Stimulated activated CD4-positive, alpha-beta T cell treated with anti-CD3 and anti-CD28 coated beads, Interleukin-15, amount 100 ng/mL, for 24 hours (primary cell): ENCODE measurements around the gene ASCL2.

Source experiments
- DNase-seq: peaks from one replicate; pipeline ENCODE4 v3.0.0-alpha.2; 2020

The ASCL2 gene

DNA sequence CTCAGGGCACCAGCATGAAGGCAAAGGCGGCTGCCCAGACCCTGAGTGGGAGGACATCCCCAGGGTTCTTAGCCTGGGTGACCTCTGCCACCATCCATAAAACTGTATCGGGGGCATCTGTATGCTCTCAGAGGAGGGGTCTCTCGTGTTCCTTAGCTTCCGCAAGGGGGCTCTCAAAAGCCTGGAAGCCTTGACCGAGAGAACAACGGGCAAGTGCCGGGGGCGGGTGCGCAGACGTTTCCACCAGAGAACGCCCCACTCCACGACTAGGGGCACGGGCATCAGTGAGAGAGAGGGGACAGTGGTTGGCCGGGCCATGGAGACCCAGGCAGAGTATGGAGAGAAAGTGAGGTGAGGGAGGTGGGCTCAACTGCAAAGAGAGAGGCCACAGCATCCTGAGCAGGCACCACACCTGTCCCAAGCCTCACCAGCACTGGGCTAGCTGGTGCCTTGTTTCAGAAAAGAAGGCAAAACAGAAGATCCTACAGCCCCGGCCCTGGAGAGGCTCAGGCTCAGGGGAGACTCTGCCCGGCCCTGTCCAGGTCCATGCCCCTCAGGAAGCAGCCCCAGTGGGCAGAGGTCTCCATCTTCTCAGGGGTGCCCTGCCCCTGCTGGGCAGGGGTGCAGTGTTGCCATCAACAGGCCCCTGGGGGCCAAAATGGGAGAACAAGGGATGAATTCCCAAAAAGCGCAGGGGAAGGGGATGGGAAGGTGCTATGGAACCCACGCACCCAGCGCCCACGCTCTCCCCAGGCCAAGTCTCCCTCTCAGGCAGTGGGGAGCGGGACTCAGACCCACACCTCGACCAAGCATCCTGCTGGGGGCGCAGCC is 37.3 kb upstream of the ASCL2 start:
- DNase-seq, result no peak

DNA sequence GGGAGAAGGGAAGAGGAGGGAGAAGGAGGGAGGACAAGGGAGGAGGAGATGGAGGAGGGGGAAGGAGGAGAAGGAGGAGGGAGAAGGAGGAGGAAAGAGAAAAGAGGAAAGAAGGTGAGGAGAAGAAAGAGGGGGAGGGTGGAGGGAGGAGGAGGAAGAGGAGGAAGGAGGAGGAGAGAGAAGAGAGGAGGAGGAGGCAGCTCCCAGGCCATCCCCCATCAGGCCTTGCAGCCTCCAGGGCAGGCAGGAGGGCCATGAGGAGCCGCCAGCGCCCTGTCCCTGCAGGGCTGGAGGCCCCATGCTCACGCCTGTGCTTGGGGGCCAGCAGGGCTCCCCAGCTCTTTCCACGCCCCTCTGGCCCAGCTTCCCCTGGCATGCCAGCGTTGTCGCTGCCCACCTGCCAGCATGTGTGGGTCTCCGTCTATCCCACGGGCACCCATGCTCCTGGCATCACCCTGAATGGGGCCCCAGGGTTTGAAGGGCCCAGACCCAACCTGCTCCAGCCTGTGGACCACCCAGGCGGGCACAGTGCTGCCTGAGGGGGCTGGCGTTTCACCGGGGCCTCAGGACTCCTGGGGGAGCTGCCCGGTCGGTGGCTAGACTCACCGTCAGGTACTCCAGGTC is 36.6 kb upstream of the ASCL2 start:
- DNase-seq, result no peak

DNA sequence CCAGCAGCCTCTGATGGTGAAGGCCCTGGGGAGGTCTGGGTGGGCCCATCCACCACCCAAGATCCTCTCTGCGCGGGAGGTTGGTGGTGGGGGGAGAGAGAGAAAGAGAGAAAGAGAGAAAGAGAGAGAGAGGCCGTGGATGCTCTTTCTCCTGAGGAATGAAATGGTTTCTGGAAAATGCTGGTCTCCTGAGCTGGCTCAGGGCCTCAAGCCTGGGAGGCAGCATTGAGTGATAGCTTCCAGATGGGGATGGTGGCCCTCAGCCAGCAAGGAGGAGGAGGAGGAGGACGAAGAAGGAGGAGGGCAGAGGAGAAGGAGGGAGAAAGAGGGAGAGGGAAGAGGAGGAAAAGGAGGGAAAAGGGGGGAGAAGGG is 36.0 kb upstream of the ASCL2 start:
- no peak for DNase-seq

DNA sequence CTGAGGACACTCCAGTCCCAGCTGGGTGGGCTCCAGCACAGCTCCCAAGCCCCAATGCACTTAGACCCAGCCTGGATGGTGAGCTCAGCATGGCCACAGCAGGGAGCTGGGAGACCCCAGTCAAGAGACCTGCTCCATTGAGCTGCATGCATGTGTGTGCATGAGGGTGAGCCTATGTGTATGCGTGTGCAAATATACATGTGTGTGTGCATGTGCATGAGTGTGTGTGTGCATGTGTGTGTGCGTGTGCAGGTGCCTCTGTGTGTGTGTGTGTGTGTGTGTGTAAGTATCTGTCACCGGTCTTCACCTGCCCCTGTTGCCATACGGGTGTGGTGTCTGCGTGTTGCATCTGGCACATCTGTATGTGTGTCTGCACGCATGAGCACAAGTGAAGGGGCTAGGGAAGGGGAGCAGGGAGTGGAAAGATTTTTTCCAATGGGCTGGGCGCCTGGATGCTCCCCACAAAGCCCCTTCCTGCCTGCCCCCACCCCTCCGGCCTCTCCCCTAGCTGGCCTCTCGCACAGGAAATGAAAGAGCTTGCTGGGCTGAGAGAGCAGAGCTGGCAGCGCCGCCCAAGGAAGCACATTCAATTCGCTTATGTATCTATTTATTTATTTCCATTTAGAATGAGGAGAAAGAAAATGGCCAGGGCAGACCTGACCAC is 35.5 kb upstream of the ASCL2 start:
- no peak for DNase-seq

DNA sequence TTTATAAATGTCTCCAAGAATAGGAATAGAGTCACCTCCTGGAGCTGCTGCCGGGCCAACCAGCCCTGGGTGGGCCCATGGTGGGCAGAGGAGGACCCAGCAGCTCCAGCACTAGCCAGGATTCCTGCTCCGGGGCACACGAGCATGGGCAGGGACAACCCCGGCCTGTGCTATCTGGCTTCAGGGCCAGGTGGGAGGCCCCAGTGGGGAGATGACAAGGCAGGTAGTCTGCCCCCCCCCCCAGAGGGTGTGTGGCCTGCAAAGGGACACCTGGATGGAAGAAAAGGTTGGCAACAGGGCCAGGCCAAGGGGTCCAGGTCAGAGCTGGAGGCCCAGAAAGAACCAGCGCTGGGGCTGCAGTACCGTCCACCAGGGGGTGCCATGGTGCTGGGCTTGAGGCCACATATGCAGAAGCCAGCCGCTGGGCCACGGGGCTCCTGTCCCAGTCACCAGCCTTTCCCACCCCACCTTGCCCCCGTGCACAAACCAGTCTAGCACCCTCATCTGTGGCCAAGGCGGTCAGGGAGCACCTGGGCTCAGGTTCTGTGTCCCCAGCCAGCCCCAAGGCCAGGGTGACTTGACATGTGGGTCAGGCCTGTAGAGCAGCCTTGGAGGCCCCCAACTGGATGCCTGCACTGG is 34.9 kb upstream of the ASCL2 start:
- peak; percentile 93 for DNase-seq

DNA sequence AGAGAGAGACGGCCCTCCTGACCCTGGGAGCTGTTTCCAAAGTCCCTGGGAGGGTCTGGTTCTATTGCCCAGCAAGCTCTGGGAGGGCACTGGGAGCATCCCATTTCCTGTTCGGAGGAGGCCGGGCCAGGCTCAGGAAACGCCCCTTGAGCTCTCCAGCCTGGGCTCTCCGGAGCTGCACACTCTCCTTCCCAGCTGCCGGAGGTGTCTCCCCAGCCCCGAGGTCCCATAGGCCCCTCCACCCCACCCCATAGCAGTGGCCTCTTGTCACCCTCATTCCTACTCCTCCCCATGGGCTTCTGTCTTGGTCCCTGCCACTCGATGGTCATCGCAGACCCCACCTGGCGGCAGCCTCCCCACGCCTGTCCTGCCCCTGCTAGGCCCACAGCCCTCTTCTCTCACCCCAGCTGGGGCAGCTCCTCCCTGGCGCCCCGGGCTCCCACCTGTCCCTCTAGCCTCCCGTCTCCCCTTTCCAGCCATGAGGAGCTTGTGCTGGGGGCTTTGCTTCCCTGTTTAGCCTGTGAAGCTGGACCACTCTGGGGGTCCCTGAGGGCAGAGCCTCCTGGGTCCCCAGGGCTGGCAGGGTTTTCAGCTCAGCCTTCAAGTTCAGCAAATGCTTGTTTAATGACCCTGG is 34.2 kb upstream of the ASCL2 start:
- DNase-seq, result no peak

DNA sequence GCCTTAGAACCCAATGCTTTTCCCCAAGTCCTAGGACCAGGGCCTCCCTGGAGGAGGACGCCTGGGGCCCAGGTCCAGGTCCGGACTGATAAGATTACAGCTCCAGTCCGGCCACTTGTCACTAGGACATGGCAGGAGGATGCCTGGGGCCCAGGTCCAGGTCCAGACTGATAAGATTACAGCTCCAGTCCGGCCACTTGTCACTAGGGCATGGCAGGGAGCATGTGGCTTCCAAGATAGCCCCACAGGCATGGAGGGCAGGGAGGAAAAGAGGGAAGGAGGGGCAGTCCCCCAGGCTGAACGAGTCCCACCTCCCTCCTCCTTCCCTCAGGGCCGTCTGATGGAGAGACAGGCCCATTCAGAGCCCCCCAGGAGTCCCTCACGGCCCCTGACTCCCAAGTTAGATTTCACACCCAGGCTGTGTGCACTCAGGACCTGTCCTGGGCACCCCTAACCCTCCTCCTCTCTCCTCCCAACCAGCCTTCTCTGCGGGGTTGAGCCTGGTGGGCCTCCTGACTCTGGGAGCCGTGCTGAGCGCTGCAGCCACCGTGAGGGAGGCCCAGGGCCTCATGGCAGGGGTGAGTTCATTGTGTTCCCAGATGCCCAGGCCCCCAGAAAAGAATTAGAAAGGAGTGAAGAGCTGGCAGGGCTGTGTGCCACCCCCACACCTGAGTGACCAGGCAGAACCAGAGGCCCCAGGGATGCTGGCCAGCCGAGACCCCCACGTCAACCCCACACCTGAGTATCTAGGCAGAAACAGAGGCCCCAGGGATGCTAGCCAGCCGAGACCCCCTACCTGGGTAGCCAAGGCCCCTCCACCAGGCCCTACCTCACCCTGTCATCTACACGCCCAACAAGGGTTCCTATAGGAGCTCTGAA is 33.5 kb upstream of the ASCL2 start:
- no peak for DNase-seq

DNA sequence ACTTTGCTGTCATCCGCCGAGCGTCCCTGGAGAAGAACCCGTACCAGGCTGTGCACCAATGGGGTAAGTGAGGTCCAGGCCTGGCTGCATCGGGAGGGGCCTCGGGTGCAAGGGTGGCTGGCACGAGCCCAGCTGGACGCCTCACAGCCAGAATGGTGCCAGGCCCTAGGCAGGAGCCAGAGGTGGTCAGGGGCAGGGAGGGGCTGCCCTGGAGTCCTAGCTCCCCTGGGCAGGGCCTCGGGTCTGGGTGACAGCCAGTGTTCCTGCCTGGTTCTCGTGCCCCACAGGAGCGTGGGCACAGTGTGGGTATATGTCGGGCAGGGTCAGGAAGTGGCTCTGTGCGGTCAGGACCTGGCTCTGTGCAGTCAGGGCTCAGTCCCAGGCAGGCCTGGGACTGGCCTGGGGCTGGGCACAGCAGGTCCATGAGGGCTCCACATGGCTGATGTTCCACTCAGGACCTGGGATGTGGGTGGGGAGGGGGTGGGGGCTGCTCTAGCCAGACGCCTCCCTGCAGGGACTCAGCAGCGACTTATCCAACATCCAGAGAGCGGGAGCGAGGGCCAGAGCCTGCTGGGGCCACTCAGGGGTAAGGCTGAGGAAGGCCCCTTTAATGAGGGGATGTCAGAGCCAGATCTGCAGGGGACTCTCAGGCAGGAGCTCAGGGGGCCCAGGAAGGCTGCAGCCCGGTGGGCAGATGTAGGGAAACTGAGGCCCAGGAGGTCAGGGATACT is 32.7 kb upstream of the ASCL2 start:
- DNase-seq, result no peak

DNA sequence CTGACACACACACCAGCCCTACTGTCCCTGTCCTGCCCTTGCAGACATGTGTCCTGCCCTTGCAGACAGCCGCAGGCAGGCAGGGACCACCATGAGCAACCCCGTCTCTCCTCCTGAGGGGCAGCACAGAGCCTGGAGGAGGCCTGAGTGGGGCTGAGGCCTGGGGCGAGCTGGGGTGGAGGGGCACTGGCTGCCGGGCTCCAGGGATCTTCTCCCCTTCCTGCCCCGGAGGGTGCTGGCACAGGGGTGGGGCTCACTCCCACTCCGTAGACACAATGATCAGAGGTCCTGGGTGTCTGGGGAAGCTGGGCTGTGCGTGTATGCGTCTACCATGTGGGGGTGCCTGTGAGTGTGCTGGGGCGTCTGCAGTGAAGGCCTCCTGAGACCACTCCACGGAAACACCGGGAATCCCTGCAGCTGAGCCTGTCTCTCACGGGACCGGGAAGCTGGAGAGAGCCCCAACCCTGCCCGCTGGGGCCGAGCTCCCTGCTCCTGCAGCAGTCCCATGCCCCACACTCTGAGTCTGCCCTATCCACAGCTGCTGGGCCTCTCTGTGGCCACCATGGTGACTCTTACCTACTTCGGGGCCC is 32.0 kb upstream of the ASCL2 start:
- peak; percentile 45 for DNase-seq

DNA sequence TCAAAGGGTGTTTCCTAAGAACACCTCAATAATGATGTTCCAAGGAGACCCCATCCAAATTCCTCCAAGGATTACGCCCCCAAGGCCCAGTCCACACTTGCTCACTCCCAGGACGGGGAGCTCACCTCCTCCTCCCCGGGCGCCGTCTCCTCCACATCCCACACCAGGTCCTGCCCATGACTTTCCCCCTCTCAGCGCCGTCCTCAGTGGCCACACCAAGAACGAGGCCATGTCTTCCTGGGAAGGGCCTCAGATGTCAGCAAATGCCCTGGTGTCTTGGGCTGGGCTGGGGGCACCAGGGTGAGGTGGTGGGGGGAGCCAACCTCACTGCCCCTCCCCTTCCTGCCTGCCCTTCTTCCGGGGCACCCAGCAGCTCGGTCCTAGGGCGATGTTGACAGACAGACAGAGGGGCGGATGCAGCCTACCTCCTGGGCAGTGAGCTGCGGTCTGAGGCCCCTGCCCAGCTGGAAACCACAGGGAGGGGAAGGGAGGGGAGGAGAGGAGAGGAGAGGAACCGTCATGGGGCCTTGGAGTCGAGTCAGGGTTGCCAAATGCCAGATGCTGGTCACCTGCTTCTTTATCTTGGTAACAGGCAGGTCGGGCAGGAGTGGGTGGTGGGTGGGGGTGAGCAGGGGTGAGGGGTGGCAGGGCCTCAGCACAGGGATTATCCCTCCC is 31.4 kb upstream of the ASCL2 start, which contains the start of the genes C11orf21 and TSPAN32:
Gene C11orf21 (minus strand): TSS at position 288 of the 675 bp plus-strand sequence. CDS start 110 bp downstream, at position 178.
Gene TSPAN32 (plus strand): TSS at position 383 of the 675 bp plus-strand sequence. CDS start 137 bp downstream, at position 520.
- DNase-seq, result peak; percentile 75

DNA sequence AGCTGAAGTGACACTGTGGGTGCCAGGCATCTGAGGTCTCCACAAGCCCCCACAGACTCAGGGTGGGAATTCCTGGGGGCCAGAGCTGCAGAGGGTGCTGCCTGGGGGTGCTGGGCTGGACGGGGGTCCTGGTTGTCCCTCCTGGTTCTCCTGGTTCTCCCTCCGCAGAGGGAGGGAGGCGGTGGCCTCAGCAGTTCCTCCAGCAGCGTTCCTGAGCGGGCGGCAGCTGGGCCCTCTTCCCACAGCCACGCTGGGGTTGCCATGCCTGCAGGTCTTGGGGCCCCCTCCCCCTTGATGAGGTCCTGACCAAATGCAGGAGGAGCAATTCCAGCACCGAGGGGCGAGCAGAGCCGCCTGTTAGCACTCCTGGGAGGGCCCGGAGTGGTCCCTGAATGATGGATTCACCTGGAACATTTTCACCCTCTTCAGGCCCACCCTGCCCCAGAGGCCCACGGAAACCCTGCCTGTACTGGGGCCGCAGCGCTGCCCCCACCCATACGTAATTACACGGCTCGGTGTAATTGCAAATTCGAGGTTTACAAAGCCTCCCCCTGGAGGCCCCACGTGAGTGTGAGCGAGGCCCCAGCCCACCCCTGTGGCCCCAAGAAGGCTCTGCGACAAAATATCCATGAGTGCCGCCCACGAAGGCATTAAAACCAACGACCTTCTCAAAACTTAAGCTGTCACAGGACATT is 30.7 kb upstream of the ASCL2 start:
- no peak for DNase-seq

DNA sequence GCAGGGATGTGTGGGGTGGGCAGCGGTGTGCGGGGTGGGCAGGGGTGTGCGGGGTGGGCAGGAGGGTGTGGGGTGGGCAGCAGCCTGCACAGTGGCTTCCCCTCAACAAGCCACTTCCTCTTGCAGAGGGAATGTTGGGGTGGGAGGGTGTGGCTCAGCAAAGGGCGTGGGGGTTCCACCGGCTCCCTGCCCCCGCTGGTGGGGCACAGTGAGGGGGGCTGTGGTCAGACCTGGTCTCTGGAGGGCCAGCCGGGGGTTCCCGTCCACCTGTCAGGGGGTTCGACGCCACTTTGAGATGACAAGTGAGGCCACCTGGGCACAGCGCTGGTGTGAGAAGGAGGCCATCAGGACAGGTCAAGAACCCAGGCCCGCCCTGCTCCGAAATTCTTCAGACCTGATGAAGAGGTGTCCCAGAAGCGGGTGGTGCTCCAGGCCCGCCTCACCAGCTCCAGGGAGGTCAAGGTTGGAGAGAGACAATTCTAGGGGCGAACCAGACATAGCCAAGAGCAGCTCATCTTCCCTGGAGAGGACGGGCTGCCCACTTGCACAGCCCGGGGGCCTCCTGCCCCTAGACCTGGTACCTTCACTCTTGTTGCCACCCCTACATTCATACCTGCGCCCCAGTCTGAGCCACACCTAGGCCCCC is 30.0 kb upstream of the ASCL2 start:
- DNase-seq, result no peak

DNA sequence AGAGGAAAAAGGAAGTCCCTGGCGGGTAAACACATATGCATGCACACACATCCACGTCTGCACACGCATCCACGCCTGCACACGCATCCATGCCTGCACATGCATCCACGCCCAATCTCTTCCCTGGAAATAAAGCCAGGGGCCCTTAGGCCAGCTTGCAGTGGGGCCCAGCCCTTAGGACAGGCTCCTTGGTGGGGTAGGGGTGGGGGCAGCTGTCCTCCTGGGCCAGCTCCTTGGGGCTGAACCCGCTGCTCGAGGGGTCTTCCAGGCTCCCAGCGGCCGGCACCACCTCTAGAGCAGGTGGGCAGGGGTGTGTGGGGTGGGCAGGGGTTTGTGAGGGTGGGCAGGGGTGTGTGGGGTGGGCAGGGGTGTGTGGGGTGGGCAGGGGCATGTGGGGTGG is 29.4 kb upstream of the ASCL2 start:
- DNase-seq, result no peak

DNA sequence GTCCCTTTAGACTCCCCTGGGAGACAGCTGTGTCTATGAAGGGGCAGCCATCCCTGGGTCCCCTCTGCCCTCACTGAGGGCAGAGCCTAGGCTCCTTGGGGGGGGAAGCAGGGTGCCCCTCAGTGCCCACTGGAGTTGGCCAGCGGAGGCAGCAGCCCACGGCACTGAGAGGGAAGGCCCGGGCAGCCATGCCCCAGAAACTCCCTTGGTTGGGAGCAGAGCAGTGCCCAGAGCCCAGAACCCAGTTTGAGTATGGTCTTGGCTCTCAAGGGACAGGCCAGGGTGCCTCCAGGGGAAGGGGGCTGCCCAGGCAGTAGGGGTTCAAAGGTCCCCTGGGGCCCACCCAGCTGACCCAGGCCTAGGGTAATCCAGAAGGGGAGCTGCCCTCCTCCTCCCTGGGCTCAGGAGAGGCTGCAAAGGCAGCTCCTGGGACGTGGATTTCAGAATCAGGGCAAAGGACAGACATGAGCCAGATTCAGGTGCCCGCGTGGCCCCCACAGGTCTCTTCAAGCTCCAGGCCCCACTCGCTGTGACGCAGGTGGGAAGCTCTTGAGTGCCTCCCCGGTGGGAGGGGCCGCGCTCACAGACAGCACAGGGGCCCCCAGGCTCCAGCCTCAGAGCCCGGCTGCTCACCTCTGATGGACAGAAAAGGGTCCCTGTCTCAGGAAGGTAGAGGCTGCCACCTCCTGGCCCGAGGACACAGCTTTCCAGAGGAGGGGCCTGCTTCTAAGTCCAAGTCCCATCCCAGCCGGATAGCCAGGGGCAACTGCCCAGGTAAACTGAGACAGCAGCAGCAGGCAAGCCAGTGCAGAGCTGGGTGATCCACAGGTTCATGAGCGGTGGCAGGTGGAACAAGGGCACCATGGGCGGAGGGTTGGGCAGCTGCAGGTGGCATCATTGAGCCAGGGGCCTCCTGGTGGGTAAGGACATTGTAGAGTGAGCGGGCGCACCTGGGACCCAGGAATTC is 28.7 kb upstream of the ASCL2 start:
- no peak for DNase-seq

DNA sequence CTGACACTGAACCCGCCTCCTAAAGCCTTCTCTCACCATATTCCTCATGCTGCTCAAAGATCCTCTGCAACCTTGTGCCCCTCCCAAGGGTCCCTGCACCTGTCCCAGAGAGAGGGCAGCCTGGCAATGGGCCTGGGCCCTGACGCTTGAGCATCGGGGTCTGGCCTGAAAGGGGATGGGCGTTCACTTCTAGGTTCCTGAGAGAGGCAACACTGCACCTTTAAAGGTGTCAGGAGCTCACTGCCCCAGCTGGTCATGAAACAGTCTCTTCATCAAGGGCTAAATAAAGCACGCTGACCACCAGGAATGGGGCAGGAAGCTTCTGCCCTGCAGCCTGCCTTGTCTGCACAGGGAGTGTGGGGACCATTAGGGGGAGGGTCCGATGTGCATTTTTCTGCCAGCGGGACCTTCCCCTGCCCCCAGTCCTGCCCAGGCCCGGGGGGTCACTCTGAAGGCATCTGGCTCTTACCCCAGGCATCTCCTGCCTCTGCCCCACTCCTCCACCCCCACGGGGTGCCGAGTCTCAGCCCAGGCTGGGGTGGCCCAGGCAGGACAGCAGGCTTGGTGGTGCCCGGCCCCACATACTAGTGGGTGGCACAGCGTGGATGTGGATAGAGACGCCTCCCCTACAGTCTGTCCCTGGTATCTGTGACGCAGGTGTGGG is 27.9 kb upstream of the ASCL2 start:
- no peak for DNase-seq

DNA sequence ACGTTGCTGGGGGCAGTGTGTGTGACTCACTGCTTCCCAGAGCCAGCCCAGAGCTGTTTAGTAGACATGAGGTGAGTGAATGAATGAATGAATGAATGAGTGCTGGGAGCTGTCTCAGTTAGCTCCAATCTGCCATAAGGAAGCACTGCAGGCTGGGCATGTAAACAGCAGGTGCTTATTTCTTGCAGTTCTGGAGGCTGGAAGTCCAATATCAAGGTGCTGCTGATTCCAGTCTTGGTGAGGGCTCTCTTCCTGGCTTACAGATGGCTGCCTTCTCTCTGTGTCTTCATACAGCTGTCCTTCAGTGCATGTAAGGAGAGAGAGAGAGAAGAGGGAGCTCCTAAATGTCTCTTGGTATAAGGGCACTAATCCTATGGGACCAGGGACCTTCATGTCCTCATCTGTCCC is 27.2 kb upstream of the ASCL2 start:
- DNase-seq, result no peak
